Vagina (tissue), 2 donors: ENCODE data around the gene SYDE2. TPM values are rescaled to one million over a fixed set of nuclear protein-coding genes. Genes with fewer than 3 reads are reported as not detected.

Experiments
- DNase-seq, 2 donors: peaks; one replicate each; pipeline ENCODE4 v3.0.0-alpha.2; 2017; ENCODE audit errors: extremely low spot score in 2 of 2
- H3K27ac ChIP-seq: fragments of 200-600 bp; sonication (generic); one replicate; pipeline ENCODE4 v1.5.1; 2019
- H3K27me3 ChIP-seq: fragments of 200-600 bp; sonication (generic); one replicate; pipeline ENCODE4 v1.5.1; 2019
- H3K36me3 ChIP-seq, 2 donors: fragments of 200-600 bp; sonication (generic); one replicate each; pipeline ENCODE4 v1.5.1; 2017 to 2019
- H3K4me1 ChIP-seq: fragments of 200-600 bp; sonication (generic); one replicate; pipeline ENCODE4 v1.5.1; 2019
- H3K4me3 ChIP-seq, 2 donors: fragments of 200-600 bp; sonication (generic); 1 replicate in 1 of 2; 2 replicates in 1 of 2; pipeline ENCODE4 v1.5.1; 2016 to 2019
- H3K9me3 ChIP-seq: fragments of 200-600 bp; sonication (generic); one replicate; pipeline ENCODE4 v1.5.1; 2019
- CTCF ChIP-seq, 3 experiments: fragments of 450-650 bp in 2 of 3; fragments of 200-600 bp in 1 of 3; sonication (generic) in 1 of 3; IDR thresholded peaks; one replicate each; pipeline ENCODE4 v1.5.1; 2017 to 2019; ENCODE audit warnings: antibody characterized with exemption in 3 of 3, mild to moderate bottlenecking in 2 of 3, moderate library complexity in 2 of 3
- POLR2A ChIP-seq, 2 donors: fragments of 450-650 bp; IDR thresholded peaks; one replicate each; pipeline ENCODE4 v1.6.1; 2017; ENCODE audit warnings: antibody characterized with exemption in 2 of 2, mild to moderate bottlenecking in 2 of 2, moderate library complexity in 2 of 2
- POLR2AphosphoS5 ChIP-seq, 2 donors: sonication (generic); formaldehyde crosslinking; IDR thresholded peaks; one replicate each; pipeline ENCODE4 v1.9.0; 2017; ENCODE audit warnings: antibody characterized with exemption in 2 of 2, mild to moderate bottlenecking in 2 of 2, low read depth in 1 of 2; ENCODE audit not compliant: insufficient read depth in 1 of 2
- intact Hi-C: fragments of 100-400 bp; cut with DNase I; formaldehyde crosslinking; loops from one replicate; pipeline ENCODE4 v1.15.1; 2023
- total RNA-seq: library from RNA; depleted of rRNA; stranded (reverse); fragments of >200 nt; gene quantifications from one replicate; pipeline ENCODE4 v1.2.3, GENCODE V29; 2016

The SYDE2 gene
- total RNA-seq, 1 donor from 2014 or later: 4.7 TPM

DNA sequence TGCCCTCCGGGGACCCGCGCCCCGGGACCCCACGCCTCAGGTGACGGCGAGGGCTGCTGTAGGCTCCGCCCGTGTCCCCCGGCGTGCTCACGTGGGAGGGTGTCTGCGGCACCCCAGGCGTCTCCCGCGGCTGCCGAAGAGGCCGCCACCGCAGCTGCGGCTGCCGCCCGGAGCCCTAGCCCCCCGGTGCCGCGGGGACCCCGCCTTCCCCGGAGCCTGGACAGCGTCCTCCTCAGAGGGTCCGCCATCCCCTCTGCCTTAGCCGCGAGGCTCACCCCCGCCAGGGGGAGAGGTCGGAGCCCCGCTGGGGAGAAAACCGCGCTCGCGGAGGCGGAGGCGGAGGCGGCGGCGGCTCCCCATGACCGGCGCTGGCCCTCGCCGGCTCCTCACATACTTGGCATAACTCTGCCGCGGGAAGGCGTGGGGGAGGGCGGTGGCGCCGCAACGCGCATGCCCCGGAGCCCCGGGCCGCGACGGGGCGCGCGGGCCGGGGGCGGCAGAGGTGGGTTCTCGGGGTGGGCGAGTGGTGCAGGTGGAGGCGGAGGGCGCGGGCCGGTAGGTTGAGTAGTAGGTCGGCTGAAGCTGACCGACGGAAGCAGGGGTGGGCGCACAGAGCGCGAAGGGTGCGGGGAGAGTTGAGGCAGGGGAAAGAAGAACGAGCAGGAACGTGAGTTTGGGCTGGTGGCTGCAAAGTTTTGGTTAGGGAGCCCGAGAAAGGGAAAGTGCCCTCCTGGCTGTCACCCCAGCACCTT is 700 bp upstream of the SYDE2 start:
- H3K9me3 ChIP-seq: no peaks in the 10 kb centered on the region
- H3K36me3 ChIP-seq: no peaks in the 10 kb centered on the region
- DNase-seq: no peak
- peak overlapping the region; percentile 53 to 68 for H3K4me3 ChIP-seq
- peak overlapping the region; percentile 92 for H3K27ac ChIP-seq
- H3K27me3 ChIP-seq: no peaks in the 10 kb centered on the region
- peaks cover 46% of the 10 kb centered on the region for H3K4me1 ChIP-seq
- TF ChIP-seq POLR2AphosphoS5 (IDR thresholded peaks at IDR 0.05; ENCODE audit: insufficient read depth in 1 of 2, low read depth in 1 of 2): peak in 1 of 2 donors; percentile 81
- peak in 1 of 2 donors; percentile 70 for TF ChIP-seq POLR2A (IDR thresholded peaks at IDR 0.05)
- TF ChIP-seq CTCF (IDR thresholded peaks at IDR 0.05): no peak
- intact Hi-C loops: loop anchor here (5.0 kb wide), 1 partner anchor 51 kb away; no protein-coding TSS in a partner anchor

DNA sequence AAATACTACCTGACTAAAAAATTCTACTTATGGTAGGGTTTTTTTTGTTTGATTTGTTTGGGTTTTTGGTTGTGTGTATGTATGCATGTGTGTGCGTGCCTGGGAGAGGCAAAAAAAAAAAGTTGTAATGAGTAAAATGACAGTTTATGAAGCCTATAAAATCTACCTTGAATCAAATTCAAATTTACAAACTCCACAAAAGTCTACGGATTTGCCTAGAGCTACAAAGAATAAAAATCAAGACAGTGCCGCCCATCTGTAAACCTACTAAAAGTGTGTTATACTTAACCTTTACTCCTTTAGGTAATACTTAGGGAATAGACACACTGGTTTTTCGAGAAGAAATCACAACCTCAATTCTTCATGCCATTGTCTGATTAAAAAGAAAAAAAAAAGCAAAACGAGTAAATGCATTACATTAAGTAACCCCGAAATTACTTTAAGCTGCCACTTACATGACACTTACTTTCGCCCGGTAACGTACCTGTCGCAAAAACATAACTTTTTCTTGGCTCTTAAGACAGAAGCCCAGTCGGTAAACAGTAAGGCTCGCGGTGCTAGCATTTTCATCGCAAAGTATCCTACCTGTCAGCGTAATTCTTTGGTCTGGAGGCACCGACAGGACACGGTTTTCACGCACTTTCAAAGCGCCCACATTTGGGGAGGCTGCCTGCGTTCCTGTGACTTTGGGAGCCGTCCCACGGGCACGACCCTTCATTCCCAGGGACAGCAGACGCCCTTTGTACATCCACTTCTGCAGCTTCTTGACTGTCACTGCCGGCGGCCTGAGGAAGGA is 951 bp downstream of the SYDE2 start:
- H3K27ac ChIP-seq: peak overlapping the region; percentile 92
- peaks cover 58% of the 10 kb centered on the region for H3K4me1 ChIP-seq
- H3K4me3 ChIP-seq: peak overlapping the region; percentile 53 to 68
- no peak for DNase-seq
- intact Hi-C loops: loop anchor here (5.0 kb wide), 1 partner anchor 52 kb away; no protein-coding TSS in a partner anchor
- no peaks in the 10 kb centered on the region for H3K36me3 ChIP-seq
- H3K27me3 ChIP-seq: no peaks in the 10 kb centered on the region
- no peaks in the 10 kb centered on the region for H3K9me3 ChIP-seq
- TF ChIP-seq CTCF (IDR thresholded peaks at IDR 0.05) (no peak), POLR2A (IDR thresholded peaks at IDR 0.05) (no peak), POLR2AphosphoS5 (IDR thresholded peaks at IDR 0.05; ENCODE audit: insufficient read depth in 1 of 2, low read depth in 1 of 2) (no peak)

GRCh38 chr1:85198864-85199263 is 2.0 kb downstream of the SYDE2 start:
- intact Hi-C loops: no loop called here
- H3K27me3 ChIP-seq: no peaks in the 10 kb centered on the region
- H3K27ac ChIP-seq: no peak overlapping the region
- H3K36me3 ChIP-seq: no peaks in the 10 kb centered on the region
- no peaks in the 10 kb centered on the region for H3K9me3 ChIP-seq
- no peak for TF ChIP-seq CTCF (IDR thresholded peaks at IDR 0.05)
- TF ChIP-seq POLR2AphosphoS5 (IDR thresholded peaks at IDR 0.05; ENCODE audit: insufficient read depth in 1 of 2, low read depth in 1 of 2): no peak
- no peak for TF ChIP-seq POLR2A (IDR thresholded peaks at IDR 0.05)
- peaks cover 58% of the 10 kb centered on the region for H3K4me1 ChIP-seq
- no peak for DNase-seq
- H3K4me3 ChIP-seq: peak overlapping the region in 1 of 2 donors; percentile 68

DNA sequence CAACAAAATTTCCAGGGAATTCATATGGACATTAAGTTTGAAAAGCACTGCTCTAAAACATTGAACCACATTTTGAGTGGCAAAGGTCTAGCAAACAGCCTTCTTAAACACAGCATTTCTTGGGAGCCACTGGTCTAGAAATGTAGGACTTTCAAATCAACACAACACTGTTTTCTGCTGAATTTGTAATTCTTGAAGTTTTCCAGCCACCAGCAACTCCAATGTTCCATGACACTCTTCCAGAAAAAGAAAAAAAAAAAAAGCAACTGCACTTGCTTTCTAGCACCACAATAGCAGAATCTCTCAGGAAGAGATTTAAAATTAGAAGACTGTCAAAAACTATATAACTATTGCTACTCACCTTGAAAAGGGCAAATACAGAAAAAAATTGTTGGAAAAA is 4.5 kb downstream of the SYDE2 start:
- DNase-seq: no peak
- Histone ChIP-seq H3K27me3 (no peaks in the 10 kb centered on the region), H3K36me3 (no peaks in the 10 kb centered on the region), H3K4me3 (no peak overlapping the region), H3K4me1 (peaks cover 43% of the 10 kb centered on the region), H3K9me3 (no peaks in the 10 kb centered on the region), H3K27ac (no peak overlapping the region)
- intact Hi-C loops: no loop called here
- TF ChIP-seq POLR2A (IDR thresholded peaks at IDR 0.05): no peak
- no peak for TF ChIP-seq CTCF (IDR thresholded peaks at IDR 0.05)
- TF ChIP-seq POLR2AphosphoS5 (IDR thresholded peaks at IDR 0.05; ENCODE audit: insufficient read depth in 1 of 2, low read depth in 1 of 2): no peak
